ENCODE data around the gene CLEC4M. TPM values are rescaled to one million over a fixed set of nuclear protein-coding genes. Genes with fewer than 3 reads are reported as not detected.

CLEC4M gene
- total and polyA plus RNA-seq, 3 donors from 2014 or later: 9.4 to 14.9 (median 14.5) TPM

DNA sequence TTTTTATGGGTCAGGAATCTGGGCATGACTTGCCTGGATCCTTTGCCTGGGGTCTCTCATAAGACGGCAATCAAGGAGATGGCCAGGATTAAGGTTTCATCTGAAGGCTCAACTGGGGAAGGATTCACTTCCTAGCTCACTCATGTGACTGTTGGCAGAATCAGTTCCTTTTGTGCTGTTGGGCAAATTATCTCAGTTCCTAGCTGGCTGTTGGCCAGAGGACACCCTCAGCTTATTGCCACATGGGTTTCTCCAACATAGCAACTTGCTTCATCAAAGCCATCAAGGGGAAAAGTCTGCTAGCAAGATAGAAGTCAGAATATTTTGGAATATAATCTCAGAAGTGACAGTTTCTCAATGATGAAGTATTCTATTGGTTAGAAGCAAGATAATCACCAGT lies 54.8 kb downstream of the CLEC4M start:
- no peaks in the 10 kb centered on the region for H3K9me3 ChIP-seq
- TF ChIP-seq CTCF (IDR thresholded peaks at IDR 0.05): no peak
- TF ChIP-seq POLR2A (IDR thresholded peaks at IDR 0.05): no peak
- H3K27ac ChIP-seq: no peak overlapping the region
- no peaks in the 10 kb centered on the region for H3K27me3 ChIP-seq
- no peak overlapping the region for H3K4me3 ChIP-seq
- WGBS, 2 donors: 81 to 86% methylated on average over 1 of the region's 1 CpG
- no peak for DNase-seq
- no peaks in the 10 kb centered on the region for H3K36me3 ChIP-seq (ENCODE audit: low read depth, missing control alignments)
- intact Hi-C loops (cut with DNase I; ENCODE audit: low total_unique reads): no loop called here
- no peaks in the 10 kb centered on the region for H3K4me1 ChIP-seq

DNA sequence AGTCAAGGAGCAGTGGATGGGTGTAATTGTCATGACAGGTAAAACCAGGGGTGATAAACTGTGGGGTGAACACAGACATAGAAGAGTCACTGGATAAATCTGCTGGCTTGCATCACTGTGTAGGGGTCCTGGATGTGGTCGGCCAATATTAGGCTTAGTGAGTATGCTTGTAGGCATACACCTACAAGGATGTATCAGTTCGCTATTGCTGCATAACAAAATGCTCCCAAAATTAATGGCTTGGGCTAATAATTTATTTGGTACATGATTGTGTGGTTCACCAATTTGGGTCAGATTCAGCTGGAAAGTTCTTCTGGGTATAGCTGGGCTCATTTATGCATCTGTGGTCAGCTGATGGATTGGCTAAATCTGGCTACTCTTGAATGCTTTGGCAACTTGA lies 55.8 kb downstream of the CLEC4M start:
- Histone ChIP-seq H3K4me1 (no peaks in the 10 kb centered on the region), H3K36me3 (ENCODE audit: low read depth, missing control alignments) (no peaks in the 10 kb centered on the region), H3K27me3 (no peaks in the 10 kb centered on the region), H3K4me3 (no peak overlapping the region), H3K9me3 (no peaks in the 10 kb centered on the region), H3K27ac (no peak overlapping the region)
- 39 to 100% methylated on average over 1 to 2 of the region's 2 CpGs for WGBS, 2 donors
- no peak for DNase-seq
- TF ChIP-seq POLR2A (IDR thresholded peaks at IDR 0.05) (no peak), CTCF (IDR thresholded peaks at IDR 0.05) (no peak)
- intact Hi-C loops (cut with DNase I; ENCODE audit: low total_unique reads): no loop called here

Other genes starting within 250 kb of the CLEC4M start
- 10 to 100 TPM; 28.7 to 35.9 TPM for gene ZNF358, start 247.1 kb upstream of the CLEC4M start, total RNA-seq
- 21.0 TPM for gene ZNF358, start 247.1 kb upstream of the CLEC4M start, polyA plus RNA-seq (ENCODE audit: insufficient read depth, low read depth, low replicate concordance)
- gene MCOLN1, start 240.6 kb upstream of the CLEC4M start, total RNA-seq: 10 to 100 TPM; 17.7 to 26.9 TPM
- gene MCOLN1, start 240.6 kb upstream of the CLEC4M start, polyA plus RNA-seq (ENCODE audit: insufficient read depth, low read depth, low replicate concordance): 15.2 TPM
- gene PNPLA6, start 227.5 kb upstream of the CLEC4M start, total RNA-seq: 100 to 1,000 TPM; 109 to 143 TPM
- 153 TPM for gene PNPLA6, start 227.5 kb upstream of the CLEC4M start, polyA plus RNA-seq (ENCODE audit: insufficient read depth, low read depth, low replicate concordance)
- 100 to 1,000 TPM in 1 of 2 donors, 10 to 100 TPM in 1; 64.7 to 104 TPM for gene CAMSAP3, start 167.4 kb upstream of the CLEC4M start, total RNA-seq
- 32.4 TPM for gene CAMSAP3, start 167.4 kb upstream of the CLEC4M start, polyA plus RNA-seq (ENCODE audit: insufficient read depth, low read depth, low replicate concordance)
- 100 to 1,000 TPM in 1 of 2 donors, 10 to 100 TPM in 1; 97.2 to 128 TPM for gene XAB2, start 133.7 kb upstream of the CLEC4M start, total RNA-seq
- 90.3 TPM for gene XAB2, start 133.7 kb upstream of the CLEC4M start, polyA plus RNA-seq (ENCODE audit: insufficient read depth, low read depth, low replicate concordance)
- gene PET100, start 133.4 kb upstream of the CLEC4M start, total RNA-seq: 10 to 100 TPM; 25.3 to 26.9 TPM
- gene PET100, start 133.4 kb upstream of the CLEC4M start, polyA plus RNA-seq (ENCODE audit: insufficient read depth, low read depth, low replicate concordance): 64.0 TPM
- gene PCP2, start 129.5 kb upstream of the CLEC4M start, total RNA-seq: 100 to 1,000 TPM in 1 of 2 donors, 10 to 100 TPM in 1; 38.2 to 130 TPM
- 164 TPM for gene PCP2, start 129.5 kb upstream of the CLEC4M start, polyA plus RNA-seq (ENCODE audit: insufficient read depth, low read depth, low replicate concordance)
- 100 to 1,000 TPM; 155 to 156 TPM for gene STXBP2, start 126.1 kb upstream of the CLEC4M start, total RNA-seq
- 135 TPM for gene STXBP2, start 126.1 kb upstream of the CLEC4M start, polyA plus RNA-seq (ENCODE audit: insufficient read depth, low read depth, low replicate concordance)
- gene RETN, start 94.2 kb upstream of the CLEC4M start, total RNA-seq: not detected
- gene RETN, start 94.2 kb upstream of the CLEC4M start, polyA plus RNA-seq (ENCODE audit: insufficient read depth, low read depth, low replicate concordance): 1.9 TPM
- gene MCEMP1, start 86.2 kb upstream of the CLEC4M start, total RNA-seq: not detected
- not detected for gene MCEMP1, start 86.2 kb upstream of the CLEC4M start, polyA plus RNA-seq (ENCODE audit: insufficient read depth, low read depth, low replicate concordance)
- gene TRAPPC5, start 82.4 kb upstream of the CLEC4M start, total RNA-seq: 100 to 1,000 TPM; 194 to 226 TPM
- 214 TPM for gene TRAPPC5, start 82.4 kb upstream of the CLEC4M start, polyA plus RNA-seq (ENCODE audit: insufficient read depth, low read depth, low replicate concordance)
- gene FCER2, start 61.1 kb upstream of the CLEC4M start, total RNA-seq: under 1 TPM; 0.79 to 0.87 TPM
- gene FCER2, start 61.1 kb upstream of the CLEC4M start, polyA plus RNA-seq (ENCODE audit: insufficient read depth, low read depth, low replicate concordance): 1.1 TPM
- gene CLEC4G, start 31.1 kb upstream of the CLEC4M start, total RNA-seq: 1 to 10 TPM in 1 of 2 donors, not detected in 1; 1.2 TPM
- gene CLEC4G, start 31.1 kb upstream of the CLEC4M start, polyA plus RNA-seq (ENCODE audit: insufficient read depth, low read depth, low replicate concordance): 0.71 TPM
- under 1 TPM; 0.55 to 0.74 TPM for gene CD209, start 15.7 kb upstream of the CLEC4M start, total RNA-seq
- gene CD209, start 15.7 kb upstream of the CLEC4M start, polyA plus RNA-seq (ENCODE audit: insufficient read depth, low read depth, low replicate concordance): 5.0 TPM
- gene EVI5L, start 67.0 kb downstream of the CLEC4M start, total RNA-seq: 10 to 100 TPM; 45.8 to 68.9 TPM
- 69.3 TPM for gene EVI5L, start 67.0 kb downstream of the CLEC4M start, polyA plus RNA-seq (ENCODE audit: insufficient read depth, low read depth, low replicate concordance)
- 1 to 10 TPM; 2.9 to 3.3 TPM for gene PRR36, start 111.1 kb downstream of the CLEC4M start, total RNA-seq
- gene PRR36, start 111.1 kb downstream of the CLEC4M start, polyA plus RNA-seq (ENCODE audit: insufficient read depth, low read depth, low replicate concordance): 0.50 TPM
- gene LRRC8E, start 125.3 kb downstream of the CLEC4M start, total RNA-seq: 1 to 10 TPM in 1 of 2 donors, under 1 TPM in 1; 0.79 to 1.4 TPM
- gene LRRC8E, start 125.3 kb downstream of the CLEC4M start, polyA plus RNA-seq (ENCODE audit: insufficient read depth, low read depth, low replicate concordance): 0.92 TPM
- gene MAP2K7, start 140.6 kb downstream of the CLEC4M start, total RNA-seq: 10 to 100 TPM; 30.6 to 44.0 TPM
- gene MAP2K7, start 140.6 kb downstream of the CLEC4M start, polyA plus RNA-seq (ENCODE audit: insufficient read depth, low read depth, low replicate concordance): 34.8 TPM
- gene TGFBR3L, start 151.6 kb downstream of the CLEC4M start, total RNA-seq: 1 to 10 TPM in 1 of 2 donors, not detected in 1; 2.2 TPM
- gene TGFBR3L, start 151.6 kb downstream of the CLEC4M start, polyA plus RNA-seq (ENCODE audit: insufficient read depth, low read depth, low replicate concordance): 1.2 TPM
- gene SNAPC2, start 157.1 kb downstream of the CLEC4M start, total RNA-seq: 10 to 100 TPM; 72.5 to 88.6 TPM
- 51.9 TPM for gene SNAPC2, start 157.1 kb downstream of the CLEC4M start, polyA plus RNA-seq (ENCODE audit: insufficient read depth, low read depth, low replicate concordance)
- gene CTXN1, start 162.9 kb downstream of the CLEC4M start, total RNA-seq: 10 to 100 TPM; 40.1 to 67.2 TPM
- 19.4 TPM for gene CTXN1, start 162.9 kb downstream of the CLEC4M start, polyA plus RNA-seq (ENCODE audit: insufficient read depth, low read depth, low replicate concordance)
- gene TIMM44, start 180.4 kb downstream of the CLEC4M start, total RNA-seq: 10 to 100 TPM; 68.0 to 71.2 TPM
- 33.8 TPM for gene TIMM44, start 180.4 kb downstream of the CLEC4M start, polyA plus RNA-seq (ENCODE audit: insufficient read depth, low read depth, low replicate concordance)
- gene ELAVL1, start 242.4 kb downstream of the CLEC4M start, total RNA-seq: 10 to 100 TPM; 75.7 to 84.8 TPM
- 128 TPM for gene ELAVL1, start 242.4 kb downstream of the CLEC4M start, polyA plus RNA-seq (ENCODE audit: insufficient read depth, low read depth, low replicate concordance)

Measured in testis (tissue), 3 donors.